ENCODE data around the gene SLC18A2.

Gene SLC18A2

DNA sequence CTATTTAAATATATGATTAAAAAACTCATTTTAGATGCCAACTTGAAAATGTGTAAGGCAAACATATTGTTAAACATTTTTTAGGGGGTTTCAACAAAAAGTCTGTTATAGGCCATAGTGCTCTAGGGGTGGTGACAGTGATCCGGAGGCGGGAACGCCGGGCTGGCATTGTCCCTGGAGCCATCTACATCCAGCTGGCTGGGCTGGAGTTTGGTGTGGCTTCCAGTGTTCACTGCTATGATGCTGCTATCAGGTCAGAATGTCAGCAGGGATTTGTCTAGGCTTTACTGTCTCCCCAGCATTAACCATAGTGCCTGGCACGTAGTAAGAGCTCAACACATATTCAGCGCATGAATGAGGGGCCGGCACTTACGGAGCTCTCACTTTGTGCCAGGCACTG is 1.9 kb upstream of the SLC18A2 start:
- DNase-seq = no peak

DNA sequence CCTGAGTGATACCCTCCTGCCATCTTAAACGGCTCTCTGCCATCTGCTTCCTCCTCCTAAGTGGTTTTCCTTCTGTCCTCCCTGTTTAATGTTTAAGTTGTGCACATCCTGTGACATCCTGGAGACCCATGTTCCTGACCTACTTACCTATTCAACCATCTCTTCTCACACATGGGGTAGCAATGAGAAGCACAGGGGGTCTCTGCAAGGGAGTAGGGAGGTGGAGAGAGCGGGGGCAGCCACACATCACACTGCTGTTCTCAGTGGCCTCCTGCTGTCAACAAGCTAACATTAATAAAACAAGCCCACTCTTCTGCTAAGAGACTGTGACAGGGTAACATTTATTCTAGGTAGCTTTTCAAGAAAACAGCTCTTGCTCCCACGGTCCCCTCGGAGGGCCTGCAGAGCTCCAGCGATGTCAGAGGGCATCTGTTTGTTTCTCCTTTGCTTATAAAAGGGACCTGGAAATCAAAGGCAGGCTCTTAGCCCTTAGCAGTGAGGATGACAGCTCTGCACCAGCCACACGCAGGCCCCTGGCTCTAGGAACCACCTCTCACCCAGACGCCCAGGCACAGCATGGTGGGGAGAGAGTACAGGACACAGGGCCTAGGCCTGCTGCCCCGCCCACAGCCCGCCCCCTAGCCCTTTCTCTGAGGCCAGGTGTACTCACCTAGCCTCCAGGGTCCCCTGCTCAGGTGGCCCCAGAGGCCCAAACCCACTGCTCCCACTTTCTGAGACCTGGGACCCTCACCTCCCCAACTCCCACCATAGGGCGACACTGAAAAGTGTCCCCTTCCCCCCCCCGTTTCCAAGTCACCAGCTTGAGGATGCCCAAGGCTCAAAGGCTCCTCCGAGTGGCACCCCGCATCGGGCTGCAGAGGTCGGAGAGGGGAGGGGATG is 943 bp upstream of the SLC18A2 start:
- DNase-seq = no peak

DNA sequence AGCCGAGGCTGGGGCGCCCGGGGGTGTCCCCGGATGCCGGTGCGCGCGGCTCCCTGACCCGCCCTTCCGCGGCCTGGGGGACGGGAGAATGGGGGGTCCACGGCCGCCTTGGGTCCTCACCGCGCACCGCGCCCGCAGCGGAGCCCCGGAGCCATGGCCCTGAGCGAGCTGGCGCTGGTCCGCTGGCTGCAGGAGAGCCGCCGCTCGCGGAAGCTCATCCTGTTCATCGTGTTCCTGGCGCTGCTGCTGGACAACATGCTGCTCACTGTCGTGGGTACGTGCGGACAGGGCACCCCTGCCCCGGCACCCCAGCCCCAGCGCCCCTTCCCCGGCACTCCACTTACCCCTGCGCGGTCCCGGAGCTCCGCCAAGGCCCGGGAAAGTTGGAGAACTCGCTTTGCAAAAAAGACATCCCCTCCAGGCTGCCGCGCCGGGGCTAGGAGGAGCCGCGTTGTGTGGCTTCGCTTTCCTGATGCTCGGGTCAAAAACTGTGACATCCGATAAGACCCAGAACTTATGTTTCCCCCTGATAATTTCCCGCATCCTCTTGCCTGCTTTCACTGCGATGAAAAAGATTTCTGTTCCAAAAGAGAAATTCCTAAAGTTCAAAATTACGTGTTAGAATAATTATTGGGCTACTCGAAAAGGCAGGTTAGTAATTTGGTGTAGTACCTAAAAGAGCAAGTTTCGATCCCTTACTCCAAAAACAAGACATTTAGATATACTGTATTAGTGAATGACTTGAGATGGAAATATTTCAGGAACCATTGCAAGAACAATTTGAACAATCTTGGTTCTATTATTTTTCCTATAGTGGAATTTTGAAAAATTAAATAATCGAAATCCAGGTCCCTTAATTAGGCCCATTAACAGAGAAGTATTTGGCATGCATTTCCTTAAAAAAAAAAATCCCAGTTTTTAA is 888 bp downstream of the SLC18A2 start:
- DNase-seq = peak in 2 of 3 donors; percentile 10 to 25

DNA sequence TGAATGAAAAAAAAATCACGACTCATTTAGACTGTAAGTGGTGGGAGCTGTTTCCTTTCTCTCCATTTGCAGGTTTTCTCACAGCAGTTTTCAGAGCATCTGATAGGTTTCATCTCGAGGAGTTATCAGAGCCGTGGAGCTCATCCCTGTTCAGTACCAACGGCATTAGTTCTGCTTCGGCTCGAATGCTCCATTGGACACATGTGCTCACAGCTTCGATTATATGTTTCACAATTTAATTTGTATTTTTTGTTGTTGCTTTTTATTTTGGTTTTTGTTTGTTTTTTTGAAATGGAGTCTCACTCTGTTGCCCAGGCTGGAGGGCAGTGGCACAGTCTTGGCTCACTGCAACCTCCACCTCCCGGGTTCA is 1.5 kb downstream of the SLC18A2 start:
- DNase-seq = no peak

DNA sequence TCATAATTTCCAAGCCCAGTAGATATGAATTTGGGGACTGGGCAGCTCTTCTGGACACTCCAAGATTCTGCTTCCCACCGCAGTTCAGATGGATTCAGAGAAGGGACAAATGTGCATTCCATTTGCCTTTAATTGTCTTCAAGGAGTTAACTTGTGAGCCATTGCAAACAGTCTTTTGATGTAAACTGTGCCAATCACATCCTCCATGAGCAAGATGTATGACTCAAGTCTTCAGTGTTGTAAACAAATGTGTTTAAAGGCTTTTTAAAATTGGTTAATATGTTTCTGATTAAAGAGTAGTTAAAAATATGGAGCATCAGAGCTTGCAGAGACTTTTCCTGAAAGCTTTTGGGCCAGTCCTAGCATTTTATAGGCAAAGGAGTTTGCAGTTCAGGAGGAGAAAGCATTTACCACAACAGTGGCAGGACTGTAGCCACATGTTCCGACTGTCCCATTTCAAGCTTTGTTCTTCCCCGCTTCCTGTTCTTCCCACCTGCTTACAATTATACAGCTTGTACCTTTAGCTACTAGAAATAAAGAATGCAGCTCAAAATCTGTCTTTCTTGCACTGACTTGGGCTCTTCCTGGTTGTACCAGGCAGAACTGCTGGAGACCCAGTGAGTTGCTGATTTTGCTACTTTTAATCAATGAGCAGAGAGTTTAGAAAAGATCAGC is 6.2 kb downstream of the SLC18A2 start:
- no peak for DNase-seq

DNA sequence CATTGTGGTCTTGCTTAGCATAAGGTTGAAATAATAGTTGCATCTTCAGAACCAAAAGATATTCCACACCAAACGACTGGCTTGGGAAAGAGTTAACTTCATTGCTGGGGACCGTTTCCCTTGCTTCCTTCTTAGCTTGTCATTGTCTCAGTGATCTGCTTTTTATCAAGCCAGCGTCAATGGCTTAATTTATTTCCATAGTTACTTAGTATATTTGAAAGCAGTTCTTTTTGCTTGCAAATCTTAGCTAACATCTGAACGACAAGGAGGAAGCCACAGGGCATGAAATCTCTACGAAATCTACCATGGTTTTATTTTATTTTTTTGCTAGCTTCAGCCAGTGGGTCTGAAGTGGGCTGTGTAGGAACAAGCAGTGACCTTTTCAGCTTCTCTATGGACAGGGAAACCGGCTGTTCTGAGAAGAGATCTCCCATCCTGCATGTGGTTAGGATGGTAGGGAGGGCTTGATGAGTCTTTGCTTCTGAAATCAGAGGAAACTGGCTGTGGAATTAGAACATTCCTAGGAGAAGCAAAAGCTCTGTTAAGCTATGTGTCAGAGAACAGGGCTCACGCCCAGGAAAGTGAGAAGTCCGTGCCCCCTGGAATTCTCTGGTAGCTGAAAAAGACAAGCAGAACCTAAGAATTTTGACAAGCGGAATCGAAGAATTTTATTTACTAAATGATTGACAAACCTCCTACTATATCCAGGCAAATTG is 8.0 kb downstream of the SLC18A2 start:
- no peak for DNase-seq

DNA sequence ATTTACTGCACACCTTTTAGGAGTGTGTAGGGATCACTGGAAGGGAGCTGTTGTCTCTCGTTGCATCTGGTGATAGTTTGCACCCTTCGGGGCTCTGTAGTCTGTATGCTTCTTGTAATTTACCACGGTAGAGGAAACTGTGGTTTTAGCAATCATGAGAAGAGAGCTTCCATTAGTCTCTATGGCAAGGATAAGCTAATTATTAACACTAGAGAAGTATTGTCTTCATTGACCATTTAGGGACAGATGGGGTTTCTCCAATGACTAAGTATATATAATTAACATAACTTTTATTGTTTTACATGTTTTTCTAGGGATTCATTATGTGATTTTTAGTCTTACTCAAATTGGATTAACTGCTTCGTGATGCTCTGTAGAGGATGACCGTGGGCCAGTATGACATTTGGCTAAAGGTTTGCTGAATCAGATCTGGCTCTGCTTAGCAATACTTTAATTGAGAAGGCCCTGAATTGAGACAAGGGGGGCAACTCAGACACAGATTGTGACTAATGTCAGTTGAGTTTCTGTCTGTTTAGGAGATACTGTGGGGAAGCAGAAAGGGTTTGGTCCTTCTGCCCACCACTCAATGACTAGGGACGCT is 8.7 kb downstream of the SLC18A2 start:
- no peak for DNase-seq

DNA sequence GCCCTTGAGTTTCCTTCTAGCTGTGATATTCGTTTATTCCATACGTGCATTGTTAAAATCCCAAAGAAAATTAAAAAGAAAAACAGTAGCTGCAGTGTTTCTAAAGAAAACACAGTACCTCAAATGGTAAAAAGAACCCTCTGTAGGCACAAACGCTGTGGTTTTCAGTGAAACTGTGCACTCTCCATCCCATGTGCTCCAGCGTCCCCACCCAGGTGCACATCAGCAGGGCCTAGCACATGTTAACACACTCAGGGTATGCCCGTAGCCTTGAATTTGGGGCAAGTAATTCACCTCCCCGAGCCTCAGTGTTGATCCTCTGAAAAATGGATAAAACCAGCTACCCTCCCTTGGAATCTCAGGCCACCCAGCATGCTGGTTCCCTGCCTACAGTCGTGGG is 9.5 kb downstream of the SLC18A2 start:
- DNase-seq = no peak

DNA sequence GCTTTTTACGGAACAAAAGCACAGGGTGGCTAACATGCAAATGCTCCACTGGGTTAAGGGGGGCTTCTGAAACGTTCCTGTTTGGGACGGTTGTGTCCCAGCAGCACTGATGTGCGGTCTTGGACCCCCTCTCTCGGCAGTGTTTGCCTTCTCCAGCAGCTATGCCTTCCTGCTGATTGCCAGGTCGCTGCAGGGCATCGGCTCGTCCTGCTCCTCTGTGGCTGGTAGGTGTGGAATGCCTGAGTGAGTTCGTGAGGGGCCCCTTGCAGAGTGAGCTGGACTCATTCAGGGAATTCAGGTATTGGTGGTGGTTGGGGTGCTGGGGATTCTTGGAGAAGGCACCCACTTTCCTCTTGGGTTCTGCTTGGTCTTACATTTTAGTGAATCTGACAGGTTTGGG is 13.0 kb downstream of the SLC18A2 start:
- no peak for DNase-seq

DNA sequence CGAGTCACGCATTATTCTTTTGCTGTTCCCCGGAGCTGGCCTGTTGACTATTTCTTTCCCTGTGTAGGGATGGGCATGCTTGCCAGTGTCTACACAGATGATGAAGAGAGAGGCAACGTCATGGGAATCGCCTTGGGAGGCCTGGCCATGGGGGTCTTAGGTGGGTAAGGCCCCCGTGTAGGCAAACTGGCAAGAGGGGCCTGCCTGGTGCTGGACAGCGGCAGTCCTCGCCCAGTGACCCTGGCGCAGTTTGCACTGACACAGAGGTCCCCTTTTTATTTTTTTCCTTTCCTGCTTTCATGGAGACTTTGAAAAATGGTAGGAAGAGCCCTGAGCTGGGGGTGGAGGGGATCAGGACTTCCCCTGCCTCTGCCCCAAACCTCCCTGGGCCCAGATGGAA is 13.4 kb downstream of the SLC18A2 start:
- DNase-seq = no peak

DNA sequence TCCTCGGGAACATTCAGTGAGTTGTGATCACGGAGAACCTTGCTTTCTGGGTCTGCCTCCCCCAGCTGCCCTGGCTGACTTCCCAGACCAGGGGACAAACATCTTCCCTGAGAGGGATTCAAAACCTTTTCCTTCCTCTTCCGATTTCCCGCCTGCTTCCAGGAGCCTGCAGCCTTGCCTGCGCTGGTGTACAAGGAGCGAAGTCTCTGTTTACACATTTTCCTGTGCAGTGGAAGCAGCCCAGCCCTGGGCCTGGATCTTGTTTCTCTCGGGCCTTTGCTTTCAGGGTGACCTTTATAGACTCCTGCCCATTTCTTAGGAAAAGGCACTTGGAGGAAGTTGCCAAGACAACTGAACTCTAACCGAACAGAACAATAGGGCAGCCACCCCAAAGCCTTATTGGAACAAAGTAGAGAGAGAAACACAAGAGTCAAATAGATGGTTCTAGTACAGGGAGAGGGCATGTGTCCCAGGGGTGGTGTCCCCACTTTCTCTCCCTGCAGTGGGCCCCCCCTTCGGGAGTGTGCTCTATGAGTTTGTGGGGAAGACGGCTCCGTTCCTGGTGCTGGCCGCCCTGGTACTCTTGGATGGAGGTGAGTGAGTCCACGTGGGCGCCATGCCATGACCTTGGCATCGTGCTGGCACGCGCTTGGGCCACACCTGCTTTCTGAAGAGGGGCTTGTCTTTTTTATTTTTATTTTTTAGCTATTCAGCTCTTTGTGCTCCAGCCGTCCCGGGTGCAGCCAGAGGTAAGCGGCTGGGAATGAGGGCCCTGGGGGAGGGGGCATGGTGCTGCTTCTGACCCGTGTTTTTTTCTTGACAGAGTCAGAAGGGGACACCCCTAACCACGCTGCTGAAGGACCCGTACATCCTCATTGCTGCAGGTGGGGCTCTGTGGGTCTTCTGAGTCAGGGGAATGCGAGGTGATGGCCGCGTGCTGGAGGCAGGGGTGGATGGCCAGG is 14.1 kb downstream of the SLC18A2 start:
- no peak for DNase-seq

DNA sequence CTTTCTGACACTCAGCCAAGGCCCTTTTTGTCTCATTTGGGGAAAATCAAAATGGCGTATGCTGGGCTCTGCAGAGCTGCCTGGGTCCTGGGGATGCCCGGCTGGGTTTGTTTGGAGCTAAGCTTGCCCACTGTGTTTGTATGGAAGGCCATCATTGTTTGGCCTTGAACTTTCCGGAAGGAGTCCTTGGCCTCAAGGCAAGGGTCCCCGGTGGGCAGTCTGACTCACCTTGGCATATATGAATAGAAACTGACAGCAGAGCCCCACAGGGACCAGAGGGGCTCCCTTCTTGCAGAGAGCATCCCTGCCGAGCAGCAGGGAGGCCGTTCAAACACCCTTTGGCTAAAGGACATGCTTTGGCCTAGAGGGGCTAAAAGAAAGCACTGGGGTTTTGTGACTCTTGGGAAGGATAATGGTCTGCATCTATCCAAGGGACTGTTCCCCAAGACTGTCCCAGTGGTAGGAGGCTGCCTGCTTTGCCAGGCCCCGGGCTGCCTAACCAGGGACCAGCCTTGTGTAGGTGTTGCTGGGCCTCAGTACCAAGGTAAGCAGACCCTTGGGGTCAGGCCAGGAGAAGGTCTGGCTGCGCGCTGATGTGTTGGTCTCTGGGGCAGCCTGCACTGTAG is 15.0 kb downstream of the SLC18A2 start:
- no peak for DNase-seq

DNA sequence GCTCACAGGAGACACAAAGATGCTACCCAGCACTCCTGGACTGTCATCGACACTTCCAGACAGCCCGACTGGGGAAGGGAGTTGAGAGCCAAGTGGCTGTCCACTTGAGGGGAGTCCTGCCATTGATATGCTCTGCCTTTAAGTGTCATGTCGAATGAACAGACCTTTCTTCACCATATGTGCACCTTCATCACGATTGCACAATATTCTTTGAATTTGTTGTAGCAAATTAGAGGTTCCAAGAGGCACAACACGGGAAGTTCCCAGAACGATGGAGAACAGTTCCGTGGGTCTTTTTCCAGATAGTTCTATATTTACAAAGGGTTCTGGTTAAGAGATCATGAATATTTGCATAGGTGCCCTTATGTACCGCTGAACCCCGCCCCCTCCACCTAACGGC is 16.0 kb downstream of the SLC18A2 start:
- DNase-seq = no peak

DNA sequence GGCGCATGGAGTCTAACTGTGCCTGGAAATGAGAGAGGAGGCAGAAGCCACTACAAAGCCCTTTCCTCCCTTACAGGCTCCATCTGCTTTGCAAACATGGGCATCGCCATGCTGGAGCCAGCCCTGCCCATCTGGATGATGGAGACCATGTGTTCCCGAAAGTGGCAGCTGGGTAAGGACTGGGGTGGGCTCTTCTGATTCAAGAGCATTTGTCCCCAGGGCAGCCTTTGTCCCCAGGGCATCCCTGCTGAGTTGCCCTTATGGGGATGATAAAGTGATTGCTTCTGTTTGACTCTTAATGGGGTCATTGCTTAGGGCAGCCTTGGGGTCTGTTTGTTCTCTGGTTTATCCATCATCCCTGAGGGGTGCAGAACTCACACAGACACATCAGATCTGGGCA is 16.8 kb downstream of the SLC18A2 start:
- DNase-seq = no peak

DNA sequence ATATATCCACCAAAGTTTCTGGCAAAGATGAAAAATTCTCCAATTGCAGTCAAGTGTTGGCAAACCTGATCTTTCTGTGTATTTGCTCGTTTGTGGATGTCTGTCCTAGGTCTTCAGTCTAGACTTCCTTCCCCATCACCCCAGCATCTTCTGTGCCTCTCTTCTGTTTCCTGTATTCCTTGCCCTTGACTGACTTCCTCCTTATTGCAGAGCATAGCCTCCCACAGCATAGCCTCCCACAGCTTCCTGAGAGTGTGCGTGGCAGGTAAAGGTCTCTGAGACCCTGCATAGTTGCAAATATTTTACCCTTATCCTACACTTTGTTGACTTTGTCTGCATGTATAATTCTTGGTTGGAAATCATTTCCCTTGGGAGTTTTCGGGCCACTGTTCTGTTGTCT is 18.4 kb downstream of the SLC18A2 start:
- peak; percentile 20 to 25 (median 21) for DNase-seq

DNA sequence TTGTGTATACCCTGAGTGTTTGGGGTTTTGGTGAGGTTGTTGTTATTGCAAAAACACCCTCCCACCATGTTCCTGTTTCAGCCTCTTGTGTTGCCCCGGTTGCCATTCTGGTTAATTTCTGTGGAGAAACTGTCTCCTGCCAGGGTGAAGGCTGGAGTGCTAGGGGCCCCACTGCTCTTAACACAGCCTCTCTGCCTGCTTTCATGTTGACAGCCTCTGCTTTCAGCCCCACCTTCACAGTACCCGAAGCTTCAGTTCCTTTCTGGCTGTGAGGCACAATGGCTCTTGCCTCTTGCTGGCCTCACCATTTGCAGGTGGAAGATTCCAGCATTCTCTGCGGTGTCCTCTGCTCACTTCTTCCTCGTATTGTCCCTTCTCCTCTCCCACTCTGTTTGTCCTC is 19.2 kb downstream of the SLC18A2 start:
- DNase-seq = peak; percentile 24 to 26 (median 24)

DNA sequence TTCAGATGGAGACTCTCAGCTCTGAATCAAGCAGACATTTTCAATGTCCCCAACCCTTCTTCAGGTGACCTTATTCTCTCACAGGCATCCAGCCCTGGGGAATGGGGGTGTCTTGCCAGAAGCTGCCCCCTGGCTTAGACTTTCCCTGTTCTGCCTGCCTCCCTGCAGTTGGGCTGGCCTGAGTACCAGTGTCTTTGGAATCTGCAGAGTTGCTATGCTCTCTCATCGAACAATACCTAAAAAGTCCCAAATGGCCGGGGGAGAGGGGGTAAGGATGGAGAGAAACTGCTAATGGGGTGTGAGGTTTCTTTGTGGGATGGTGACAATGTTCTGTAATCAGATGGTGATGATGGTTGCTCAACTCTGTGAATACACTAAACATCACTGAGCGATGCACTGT is 20.6 kb downstream of the SLC18A2 start:
- DNase-seq = no peak

DNA sequence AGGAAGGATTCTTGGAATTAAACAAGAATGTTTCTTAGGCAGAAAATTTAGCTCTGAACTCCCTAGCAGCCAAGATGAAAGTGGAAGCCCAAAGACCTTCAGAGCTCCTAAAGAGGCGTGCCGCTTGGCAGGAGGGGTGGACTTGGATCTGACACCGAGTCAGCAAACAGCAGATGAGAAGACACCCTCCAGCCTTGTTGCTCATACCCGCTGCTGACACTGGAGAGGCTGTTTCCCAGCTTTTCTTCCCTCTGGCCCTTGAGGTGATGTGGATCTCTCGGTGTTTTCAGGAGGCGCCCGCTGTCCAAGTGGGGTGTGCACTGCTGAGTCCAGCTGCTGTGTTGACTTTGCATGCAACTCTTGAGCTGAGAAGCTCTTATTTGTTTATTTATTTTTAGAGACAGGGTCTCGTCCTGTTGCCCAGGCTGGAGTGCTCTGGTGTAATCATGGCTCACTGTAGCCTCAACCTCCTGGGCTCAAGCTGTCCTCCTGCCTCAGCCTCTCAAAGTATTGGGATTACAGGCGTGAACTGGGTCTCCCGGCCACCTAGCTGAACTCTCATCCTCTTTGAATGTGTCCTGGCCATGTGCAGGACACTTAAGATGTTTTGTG is 21.5 kb downstream of the SLC18A2 start:
- no peak for DNase-seq

DNA sequence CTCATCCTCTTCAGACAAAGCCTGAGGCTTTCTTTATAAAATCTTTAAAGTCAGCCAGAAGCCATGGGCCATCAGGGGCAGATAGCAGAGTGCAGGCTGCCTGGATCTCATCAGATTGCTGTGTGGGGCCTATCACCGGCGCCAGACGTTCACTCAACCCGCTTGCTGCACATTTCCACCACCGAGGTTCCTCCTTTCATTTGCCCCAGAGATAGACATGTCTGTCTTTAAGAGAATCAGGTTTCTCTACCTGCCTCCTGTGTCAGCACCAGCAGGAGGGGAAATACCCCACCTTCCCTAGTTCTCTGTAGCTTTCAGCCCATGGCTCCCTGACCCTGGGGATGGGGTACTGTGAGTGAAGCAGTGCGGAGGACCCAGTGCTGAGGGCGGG is 22.0 kb downstream of the SLC18A2 start:
- DNase-seq = no peak

DNA sequence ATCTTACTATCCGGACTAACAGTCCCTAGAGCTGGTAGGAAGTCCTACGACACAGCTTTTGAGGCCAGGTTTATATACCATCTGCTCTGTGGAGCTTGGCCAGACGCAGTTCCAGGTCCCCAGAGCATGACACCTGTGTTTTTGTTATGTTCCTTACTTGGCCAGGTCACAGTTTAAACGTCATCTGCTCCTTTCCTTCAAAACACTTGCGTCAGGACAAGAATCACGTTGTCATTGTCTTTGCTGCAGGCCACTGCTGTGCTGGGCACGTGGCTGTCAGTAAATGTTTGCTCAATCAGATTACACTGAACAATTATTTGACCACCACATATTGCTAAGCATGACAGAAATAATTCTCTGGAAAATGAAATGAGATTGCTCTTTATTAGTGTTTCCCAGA is 23.9 kb downstream of the SLC18A2 start:
- no peak for DNase-seq

Data from suppressor macrophage treated with lipopolysaccharide for 1 hour (primary cell).